Raji (cell line): ENCODE measurements around the gene ARL15.

Experiments used
- POLR2A ChIP-seq: IDR thresholded peaks from 2 replicates; pipeline ENCODE4 v1.6.1; 2011; ENCODE audit warnings: low read depth, low read length, control low read depth; ENCODE audit not compliant: insufficient read depth

The ARL15 gene

GRCh38 chr5:54220230-54221040, 89.9 kb downstream of the ARL15 start:
- no peak for TF ChIP-seq POLR2A

GRCh38 chr5:54217826-54218503, 92.4 kb downstream of the ARL15 start:
- TF ChIP-seq POLR2A = no peak

GRCh38 chr5:54215233-54215736, 95.1 kb downstream of the ARL15 start:
- TF ChIP-seq POLR2A = no peak

GRCh38 chr5:54214722-54215121, 95.7 kb downstream of the ARL15 start:
- no peak for TF ChIP-seq POLR2A

GRCh38 chr5:54212331-54212730, 98.0 kb downstream of the ARL15 start:
- no peak for TF ChIP-seq POLR2A

- TF ChIP-seq POLR2A = no peak
Observed at GRCh38 chr5:54211912-54212311, 98.5 kb downstream of the ARL15 start.

- TF ChIP-seq POLR2A = no peak
Observed at GRCh38 chr5:54207566-54207965, 102.8 kb downstream of the ARL15 start.

GRCh38 chr5:54206580-54207229, 103.7 kb downstream of the ARL15 start:
- TF ChIP-seq POLR2A = no peak

GRCh38 chr5:54205918-54206317, 104.5 kb downstream of the ARL15 start:
- TF ChIP-seq POLR2A = no peak

GRCh38 chr5:54205453-54205852, 104.9 kb downstream of the ARL15 start:
- TF ChIP-seq POLR2A = no peak

GRCh38 chr5:54197018-54197417, 113.4 kb downstream of the ARL15 start:
- no peak for TF ChIP-seq POLR2A

GRCh38 chr5:54195701-54196100, 114.7 kb downstream of the ARL15 start:
- TF ChIP-seq POLR2A = no peak

GRCh38 chr5:54194318-54194717, 116.1 kb downstream of the ARL15 start:
- no peak for TF ChIP-seq POLR2A

GRCh38 chr5:54187694-54188093, 122.7 kb downstream of the ARL15 start:
- no peak for TF ChIP-seq POLR2A

- TF ChIP-seq POLR2A = no peak
Observed at GRCh38 chr5:54186912-54187445, 123.4 kb downstream of the ARL15 start.

- no peak for TF ChIP-seq POLR2A
Observed at GRCh38 chr5:54186108-54186507, 124.3 kb downstream of the ARL15 start.

- TF ChIP-seq POLR2A = no peak
Observed at GRCh38 chr5:54184806-54185205, 125.6 kb downstream of the ARL15 start.
